HepG2 (cell line): ENCODE data around the gene SEPTIN2. TPM values are rescaled to one million over a fixed set of nuclear protein-coding genes. Genes with fewer than 3 reads are reported as not detected.
A peak's percentile ranks its signal among the peaks of the same experiment; 100 is the strongest.
"Not testable (repeated sequence)": the region's sequence is repeated elsewhere in the genome, so short reads cannot be mapped to it uniquely, and the experiment has no call there.

Experiments used
- ATAC-seq: fragments of 200-7000 bp; cut with Tn5 transposase; 3 replicates; pipeline ENCODE4 v1.9.1; 2020; ENCODE audit warnings: mild to moderate bottlenecking, moderate library complexity
- BruUV-seq: library from RNA; stranded (reverse); fragments of 400-500 nt; replicated peaks from 2 replicates; lab custom pipeline; 2021; lab: Mats Ljungman, UMichigan
- CTCF ChIA-PET: fragments of 300-600 bp; formaldehyde crosslinking; extraction: SDS; loops from one replicate; lab custom pipeline; 2021; ENCODE audit warnings: low total read pairs, inconsistent platforms, low intra/inter-chr PET ratio; lab: Yijun Ruan, JAX
- POLR2A ChIA-PET: fragments of 350-600 bp; sonication (Branson Sonifier 250); formaldehyde crosslinking; loops from one replicate; lab custom pipeline; 2020; ENCODE audit warnings: antibody characterized with exemption, inconsistent platforms; lab: Yijun Ruan, JAX
- DNase-seq: peaks from one replicate; pipeline ENCODE4 v3.0.0-alpha.2; 2015; ENCODE audit warnings: low spot score
- FAIRE-seq: peaks from 3 replicates; lab custom pipeline; 2011; peaks lifted over from hg19 to GRCh38; lab: Jason Lieb, UNC
- H2AFZ ChIP-seq: one replicate; pipeline ENCODE4 v1.6.1; 2011; ENCODE audit warnings: low read length, inconsistent platforms
- H3K27ac ChIP-seq: fragments of 300-600 bp; 3 replicates; pipeline ENCODE4 v1.8.0; 2011; ENCODE audit warnings: mixed run types, mild to moderate bottlenecking, mixed read lengths, low read length, inconsistent platforms; ENCODE audit not compliant: insufficient read depth; ENCODE audit errors: extremely low read length
- H3K27me3 ChIP-seq, 2 experiments: fragments of 200-600 bp in 1 of 2; 2 replicates in 1 of 2; 3 replicates in 1 of 2; pipeline versions ENCODE4 v1.6.0 to v1.8.0; 2011; ENCODE audit warnings: low read length in 2 of 2, mild to moderate bottlenecking in 2 of 2, moderate library complexity in 2 of 2, inconsistent platforms in 1 of 2; ENCODE audit not compliant: insufficient read depth in 2 of 2, control insufficient read depth in 1 of 2
- H3K36me3 ChIP-seq, 2 experiments: fragments of 200-600 bp in 1 of 2; replicated peaks in 1 of 2; 2 replicates in 1 of 2; 3 replicates in 1 of 2; pipeline versions ENCODE4 v1.5.1 to v1.8.0; 2011; ENCODE audit warnings: low read length in 2 of 2, inconsistent platforms in 1 of 2; ENCODE audit not compliant: insufficient read depth in 2 of 2, control insufficient read depth in 1 of 2
- H3K4me1 ChIP-seq: 2 replicates; pipeline ENCODE4 v1.5.1; 2012; ENCODE audit warnings: low read length, inconsistent platforms; ENCODE audit not compliant: insufficient read depth
- H3K4me2 ChIP-seq: 2 replicates; pipeline ENCODE4 v1.6.0; 2011; ENCODE audit warnings: low read depth, low read length, inconsistent platforms
- H3K4me3 ChIP-seq, 3 experiments: fragments of 200-600 bp in 1 of 3; sonication (generic), shearing (Covaris generic) in 1 of 3; replicated peaks in 1 of 3; 2 replicates each; pipeline ENCODE4 v1.5.1; 2011 to 2016; ENCODE audit warnings: low read length in 3 of 3, inconsistent platforms in 2 of 3, low read depth in 2 of 3, mild to moderate bottlenecking in 2 of 3, control low read depth in 1 of 3, mixed read lengths in 1 of 3; ENCODE audit not compliant: insufficient read depth in 1 of 3
- H3K79me2 ChIP-seq: one replicate; pipeline ENCODE4 v1.6.1; 2011; ENCODE audit warnings: low read length, inconsistent platforms; ENCODE audit not compliant: insufficient read depth
- H3K9ac ChIP-seq: 2 replicates; pipeline ENCODE4 v1.6.0; 2011; ENCODE audit warnings: mild to moderate bottlenecking, low read depth, low read length, inconsistent platforms; ENCODE audit not compliant: insufficient read depth
- H3K9me3 ChIP-seq: 2 replicates; pipeline ENCODE4 v1.5.1; 2012; ENCODE audit warnings: mild to moderate bottlenecking, low read length
- H4K20me1 ChIP-seq: 2 replicates; pipeline ENCODE4 v1.6.0; 2011; ENCODE audit warnings: inconsistent platforms, mild to moderate bottlenecking, low read length, moderate library complexity; ENCODE audit not compliant: insufficient read depth
- ADNP ChIP-seq: sonication (generic); formaldehyde crosslinking; IDR thresholded peaks from 2 replicates; pipeline ENCODE4 v1.4.0; 2020; ENCODE audit warnings: missing genetic modification reagents
- ETS1 ChIP-seq: sonication (generic); formaldehyde crosslinking; IDR thresholded peaks from 2 replicates; pipeline ENCODE4 v1.4.0; 2020; ENCODE audit warnings: missing genetic modification reagents
- FOXO1 ChIP-seq: sonication (generic); formaldehyde crosslinking; IDR thresholded peaks from 2 replicates; pipeline ENCODE4 v1.4.0; 2020; ENCODE audit warnings: missing genetic modification reagents
- HOXA9 ChIP-seq: sonication (generic); formaldehyde crosslinking; IDR thresholded peaks from 2 replicates; pipeline ENCODE4 v1.8.1; 2022; ENCODE audit warnings: missing genetic modification reagents, mild to moderate bottlenecking, moderate library complexity, borderline replicate concordance
- MYNN ChIP-seq: sonication (generic); formaldehyde crosslinking; IDR thresholded peaks from 2 replicates; pipeline ENCODE4 v1.4.0; 2020; ENCODE audit warnings: mild to moderate bottlenecking, low read depth, missing genetic modification reagents
- NFRKB ChIP-seq: fragments of 450-650 bp; IDR thresholded peaks from 2 replicates; pipeline ENCODE4 v1.6.1; 2017
- ZNF274 ChIP-seq: sonication (generic); formaldehyde crosslinking; IDR thresholded peaks from 2 replicates; pipeline ENCODE4 v1.5.1; 2020; ENCODE audit warnings: mild to moderate bottlenecking, missing genetic modification reagents
- WGBS: methylation state at CpG from one replicate; pipeline ENCODE4 v1.1.6; 2017; ENCODE audit warnings: low lambda C conversion rate; 5-methylcytosine and 5-hydroxymethylcytosine counted together
- in situ Hi-C: cut with HindIII; loops from 2 replicates; pipeline ENCODE4 v1.10.0; 2017; ENCODE audit warnings: low pct_unique_long_range_greater_than_20kb; ENCODE audit not compliant: extremely low pct_ligation_motif_present
- intact Hi-C: fragments of 100-400 bp; cut with micrococcal nuclease; formaldehyde crosslinking; loops from one replicate; pipeline ENCODE4 v1.10.0; 2022; ENCODE audit not compliant: unreplicated experiment
- polyA plus RNA-seq, 8 experiments: library from polyadenylated mRNA; depleted of rRNA in 3 of 8; stranded (reverse) in 7 of 8; unstranded in 1 of 8; fragments of >200 nt; fragmentation: Illumina TruSeq in 4 of 8; extraction: Trizol in 4 of 8; gene quantifications; 2 replicates each; pipeline versions ENCODE4 v1.2.1 to v1.2.3, GENCODE V29; 2011 to 2016; ENCODE audit warnings: low read depth in 4 of 8, missing spikeins in 1 of 8, mixed read lengths in 1 of 8; ENCODE audit not compliant: insufficient read depth in 1 of 8
- total RNA-seq, 5 experiments: library from RNA; depleted of rRNA; stranded (reverse); fragments of >200 nt; fragmentation: Illumina TruSeq; extraction: Trizol; gene quantifications; 2 replicates each; pipeline ENCODE4 v1.2.3, GENCODE V29; 2016; ENCODE audit warnings: low read depth in 1 of 5
- TF ChIP-seq, protein P1 (sequence below): sonication (generic); formaldehyde crosslinking; IDR thresholded peaks from 2 replicates; pipeline ENCODE4 v1.5.0; 2020; ENCODE audit warnings: mild to moderate bottlenecking, missing genetic modification reagents

SEPTIN2 gene
- total and polyA plus RNA-seq, 2 of the 13 experiments (the other 11 are each of a cell fraction or from before 2014, with no cell fraction given) = 493 to 733 TPM

DNA sequence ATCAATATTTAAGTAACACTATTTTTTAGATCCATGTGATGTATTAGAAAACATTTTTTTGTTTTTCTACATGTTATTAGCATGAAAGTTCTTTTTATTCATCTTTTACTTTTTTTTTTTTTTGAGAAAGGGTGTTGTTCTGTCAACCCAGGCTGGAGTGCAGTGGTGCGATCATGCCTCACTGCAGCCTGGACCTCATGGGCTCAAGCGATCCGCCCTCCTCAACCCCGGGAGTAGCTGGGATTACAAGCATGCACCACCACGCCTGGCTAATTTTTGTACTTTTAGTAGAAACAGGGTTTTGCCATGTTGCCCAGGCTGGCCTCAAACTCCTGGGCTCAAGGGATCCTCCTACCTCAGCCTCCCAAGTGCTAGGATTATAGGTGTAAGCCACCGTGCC, 58.2 kb downstream of the SEPTIN2 start:
- CTCF ChIA-PET = not testable (repeated sequence)

GRCh38 chr2:241375300-241375699, 59.6 kb downstream of the SEPTIN2 start:
- ChIA-PET CTCF (no interaction called here), POLR2A (interaction anchor here (0.6 to 1.2 kb wide), 5 partner anchors 16 to 60 kb away, joined by 3 to 7 read pairs (median 4); partner anchors contain the start of genes FARP2 and SEPTIN2)
- Histone ChIP-seq H3K9ac (no peak overlapping the region), H3K4me2 (no peak overlapping the region), H3K27ac (no peak overlapping the region), H3K9me3 (no peaks in the 10 kb centered on the region), H3K36me3 (peaks cover 6 to 33% of the 10 kb centered on the region in 2 experiments; a peak in 4 of 5 replicates), H3K4me1 (peaks cover 47% of the 10 kb centered on the region), H4K20me1 (0 out of 2 replicates have a peak, but pooled peaks cover 5% of the 10 kb centered on the region), H3K79me2 (peaks cover 49% of the 10 kb centered on the region), H2AFZ (no peak overlapping the region), H3K27me3 (no peaks in the 10 kb centered on the region; a peak in 1 of 5 replicates), H3K4me3 (no peak overlapping the region)
- FAIRE-seq = no peak
- BruUV-seq = no TSS peak
- in situ Hi-C loops (no loop called here), intact Hi-C loops (no loop called here)
- no peak for DNase-seq
- no peak for ATAC-seq
- WGBS = 98% methylated on average over 1 of the region's 1 CpG
- TF ChIP-seq ETS1 (CRISPR knock-in tag) (no peak), MYNN (no peak), NFRKB (no peak), ZNF274 (CRISPR knock-in tag) (no peak), ADNP (CRISPR knock-in tag) (no peak), FOXO1 (CRISPR knock-in tag) (no peak), HOXA9 (CRISPR knock-in tag) (no peak)

More for the DNA sequence above, 58.2 kb downstream of the SEPTIN2 start:
- intact Hi-C loops, H3K4me3 ChIP-seq, H2AFZ ChIP-seq, H3K4me2 ChIP-seq, FAIRE-seq, ATAC-seq, H3K27ac ChIP-seq, H3K9me3 ChIP-seq, DNase-seq, BruUV-seq, H3K27me3 ChIP-seq, H4K20me1 ChIP-seq, in situ Hi-C loops, H3K9ac ChIP-seq: not testable (repeated sequence)
- peaks cover 52% of the 10 kb centered on the region for H3K4me1 ChIP-seq
- WGBS = 93% methylated on average over 6 of the region's 6 CpGs
- TF ChIP-seq, protein P1, sequence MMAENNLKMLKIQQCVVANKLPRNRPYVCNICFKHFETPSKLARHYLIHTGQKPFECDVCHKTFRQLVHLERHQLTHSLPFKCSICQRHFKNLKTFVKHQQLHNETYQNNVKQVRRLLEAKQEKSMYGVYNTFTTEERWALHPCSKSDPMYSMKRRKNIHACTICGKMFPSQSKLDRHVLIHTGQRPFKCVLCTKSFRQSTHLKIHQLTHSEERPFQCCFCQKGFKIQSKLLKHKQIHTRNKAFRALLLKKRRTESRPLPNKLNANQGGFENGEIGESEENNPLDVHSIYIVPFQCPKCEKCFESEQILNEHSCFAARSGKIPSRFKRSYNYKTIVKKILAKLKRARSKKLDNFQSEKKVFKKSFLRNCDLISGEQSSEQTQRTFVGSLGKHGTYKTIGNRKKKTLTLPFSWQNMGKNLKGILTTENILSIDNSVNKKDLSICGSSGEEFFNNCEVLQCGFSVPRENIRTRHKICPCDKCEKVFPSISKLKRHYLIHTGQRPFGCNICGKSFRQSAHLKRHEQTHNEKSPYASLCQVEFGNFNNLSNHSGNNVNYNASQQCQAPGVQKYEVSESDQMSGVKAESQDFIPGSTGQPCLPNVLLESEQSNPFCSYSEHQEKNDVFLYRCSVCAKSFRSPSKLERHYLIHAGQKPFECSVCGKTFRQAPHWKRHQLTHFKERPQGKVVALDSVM (CRISPR knock-in tag) = 0 out of 2 replicates have a peak, but pooled peaks have one; percentile 19
- POLR2A ChIA-PET = interaction anchor here (0.9 to 1.2 kb wide), 4 partner anchors 14 to 59 kb away, joined by 3 to 7 read pairs (median 4); partner anchors contain the start of gene SEPTIN2
- H3K79me2 ChIP-seq = peaks cover 56% of the 10 kb centered on the region
- peaks cover 3 to 22% of the 10 kb centered on the region in 2 experiments; a peak in 4 of 5 replicates for H3K36me3 ChIP-seq
